ENCODE measurements around the gene ANGPT4. TPM values are rescaled to one million over a fixed set of nuclear protein-coding genes. Genes with fewer than 3 reads are reported as not detected.

The ANGPT4 gene
- polyA plus RNA-seq, 3 donors, result 0.07 to 0.14 TPM; not detected in 1

GRCh38 chr20:958936-959815 is 43.0 kb upstream of the ANGPT4 start:
- Histone ChIP-seq H3K9ac (ENCODE audit: insufficient read depth, low read length, poor library complexity, severe bottlenecking) (no peak overlapping the region), H3K27me3 (ENCODE audit: control insufficient read depth in 2 of 2, insufficient read depth in 2 of 2, low read length in 2 of 2) (peaks cover 0 to 8% of the 10 kb centered on the region in 2 donors), H4K20me1 (ENCODE audit: insufficient read depth, low read length) (no peaks in the 10 kb centered on the region), H3K4me3 (replicated peaks in 1 of 3; ENCODE audit: low read depth in 2 of 3, low read length in 3 of 3) (no peak overlapping the region), H3K79me2 (ENCODE audit: insufficient read depth, low read length) (no peaks in the 10 kb centered on the region), H3K4me2 (replicated peaks; ENCODE audit: extremely low read depth, low read length, poor library complexity, severe bottlenecking) (no peak overlapping the region), H3K9me3 (replicated peaks in 1 of 2; ENCODE audit: control insufficient read depth in 1 of 2, insufficient read depth in 1 of 2, low read length in 2 of 2) (no peaks in the 10 kb centered on the region), H2AFZ (ENCODE audit: insufficient read depth, low read depth, low read length, poor library complexity, severe bottlenecking) (no peak overlapping the region), H3K36me3 (replicated peaks in 1 of 2; ENCODE audit: control insufficient read depth in 1 of 2, insufficient read depth in 2 of 2, low read length in 2 of 2) (no peaks in the 10 kb centered on the region), H3K4me1 (ENCODE audit: control insufficient read depth in 1 of 2, insufficient read depth in 2 of 2, low read length in 2 of 2) (peaks cover 0 to 2% of the 10 kb centered on the region in 2 donors), H3K27ac (ENCODE audit: low read depth in 1 of 2, low read length in 2 of 2) (no peak overlapping the region)
- no peak for TF ChIP-seq CTCF (IDR thresholded peaks at IDR 0.05)
- 78% methylated on average over 9 of the region's 19 CpGs for WGBS (ENCODE audit: insufficient coverage)
- intact Hi-C loops (cut with micrococcal nuclease), result loop anchor here (5.0 to 10.0 kb wide), 2 partner anchors 74 to 253 kb away; no protein-coding TSS in a partner anchor
- no peak overlapping the region for H3K4me3 Mint-ChIP-seq
- H3K36me3 Mint-ChIP-seq, result no peaks in the 10 kb centered on the region
- peaks cover 16 to 27% (median 25%) of the 10 kb centered on the region in 3 donors for H3K27me3 Mint-ChIP-seq (ENCODE audit: low read depth in 3 of 3)
- peaks cover 0 to 3% (median 0%) of the 10 kb centered on the region in 7 donors for H3K9me3 Mint-ChIP-seq
- no peak overlapping the region for H3K27ac Mint-ChIP-seq
- no peak for DNase-seq
- H3K4me1 Mint-ChIP-seq, result peaks cover 2% of the 10 kb centered on the region

- intact Hi-C loops (cut with micrococcal nuclease), result loop anchor here (5.0 to 10.0 kb wide), 2 partner anchors 73 to 255 kb away; no protein-coding TSS in a partner anchor
- Mint-ChIP-seq H3K9me3 (peaks cover 0 to 3% (median 0%) of the 10 kb centered on the region in 7 donors), H3K27me3 (ENCODE audit: low read depth in 3 of 3) (peaks cover 19 to 38% (median 38%) of the 10 kb centered on the region in 3 donors), H3K27ac (no peak overlapping the region), H3K4me1 (peaks cover 5% of the 10 kb centered on the region), H3K36me3 (no peaks in the 10 kb centered on the region), H3K4me3 (no peak overlapping the region)
- DNase-seq, result no peak
- Histone ChIP-seq H3K27me3 (ENCODE audit: control insufficient read depth in 2 of 2, insufficient read depth in 2 of 2, low read length in 2 of 2) (peaks cover 0 to 8% of the 10 kb centered on the region in 2 donors), H3K79me2 (ENCODE audit: insufficient read depth, low read length) (no peaks in the 10 kb centered on the region), H4K20me1 (ENCODE audit: insufficient read depth, low read length) (no peaks in the 10 kb centered on the region), H3K27ac (ENCODE audit: low read depth in 1 of 2, low read length in 2 of 2) (no peak overlapping the region), H3K36me3 (replicated peaks in 1 of 2; ENCODE audit: control insufficient read depth in 1 of 2, insufficient read depth in 2 of 2, low read length in 2 of 2) (no peaks in the 10 kb centered on the region), H2AFZ (ENCODE audit: insufficient read depth, low read depth, low read length, poor library complexity, severe bottlenecking) (no peak overlapping the region), H3K9me3 (replicated peaks in 1 of 2; ENCODE audit: control insufficient read depth in 1 of 2, insufficient read depth in 1 of 2, low read length in 2 of 2) (no peaks in the 10 kb centered on the region), H3K4me3 (replicated peaks in 1 of 3; ENCODE audit: low read depth in 2 of 3, low read length in 3 of 3) (no peak overlapping the region), H3K4me1 (ENCODE audit: control insufficient read depth in 1 of 2, insufficient read depth in 2 of 2, low read length in 2 of 2) (peaks cover 0 to 2% of the 10 kb centered on the region in 2 donors), H3K9ac (ENCODE audit: insufficient read depth, low read length, poor library complexity, severe bottlenecking) (no peak overlapping the region), H3K4me2 (replicated peaks; ENCODE audit: extremely low read depth, low read length, poor library complexity, severe bottlenecking) (no peak overlapping the region)
- TF ChIP-seq CTCF (IDR thresholded peaks at IDR 0.05), result no peak
- no CpG with 5 or more reads among the region's 1 CpG for WGBS (ENCODE audit: insufficient coverage)
Measured at GRCh38 chr20:957544-957943, 41.4 kb upstream of the ANGPT4 start.
